ENCODE results near the gene ACTR8.

DNA sequence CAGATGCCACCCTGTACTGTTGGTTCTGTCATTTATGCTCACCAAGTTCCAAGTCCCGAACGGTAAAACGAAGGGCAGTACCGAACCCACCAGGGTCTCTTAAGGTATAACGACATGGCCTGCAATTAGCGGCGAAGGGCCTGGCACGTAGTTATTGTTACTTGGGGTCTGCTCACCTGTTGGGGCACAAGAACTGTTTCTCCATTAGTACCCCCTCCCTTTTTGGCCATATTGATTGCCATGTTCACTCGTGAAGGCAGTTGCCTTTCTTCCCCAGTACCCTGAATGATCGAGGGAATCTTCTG lies 35.1 kb downstream of the ACTR8 start:
- TF ChIP-seq, protein P1, sequence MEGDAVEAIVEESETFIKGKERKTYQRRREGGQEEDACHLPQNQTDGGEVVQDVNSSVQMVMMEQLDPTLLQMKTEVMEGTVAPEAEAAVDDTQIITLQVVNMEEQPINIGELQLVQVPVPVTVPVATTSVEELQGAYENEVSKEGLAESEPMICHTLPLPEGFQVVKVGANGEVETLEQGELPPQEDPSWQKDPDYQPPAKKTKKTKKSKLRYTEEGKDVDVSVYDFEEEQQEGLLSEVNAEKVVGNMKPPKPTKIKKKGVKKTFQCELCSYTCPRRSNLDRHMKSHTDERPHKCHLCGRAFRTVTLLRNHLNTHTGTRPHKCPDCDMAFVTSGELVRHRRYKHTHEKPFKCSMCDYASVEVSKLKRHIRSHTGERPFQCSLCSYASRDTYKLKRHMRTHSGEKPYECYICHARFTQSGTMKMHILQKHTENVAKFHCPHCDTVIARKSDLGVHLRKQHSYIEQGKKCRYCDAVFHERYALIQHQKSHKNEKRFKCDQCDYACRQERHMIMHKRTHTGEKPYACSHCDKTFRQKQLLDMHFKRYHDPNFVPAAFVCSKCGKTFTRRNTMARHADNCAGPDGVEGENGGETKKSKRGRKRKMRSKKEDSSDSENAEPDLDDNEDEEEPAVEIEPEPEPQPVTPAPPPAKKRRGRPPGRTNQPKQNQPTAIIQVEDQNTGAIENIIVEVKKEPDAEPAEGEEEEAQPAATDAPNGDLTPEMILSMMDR (IDR thresholded peaks at IDR 0.05; ENCODE audit: low read depth, low read length, poor library complexity, severe bottlenecking): no peak
- no peak for TF ChIP-seq EZH2phosphoT487 (IDR thresholded peaks at IDR 0.05; ENCODE audit: borderline replicate concordance, low read length)
